Measurements from ENCODE around the gene ZNF213. TPM values are rescaled to one million over a fixed set of nuclear protein-coding genes. Genes with fewer than 3 reads are reported as not detected.
A peak's percentile ranks its signal among the peaks of the same experiment; 100 is the strongest.

ZNF213 gene
- total RNA-seq = 10 to 100 TPM; 12.2 to 16.3 TPM

GRCh38 chr16:3134338-3135125 is at the start of gene ZNF213:
Gene ZNF213 (plus strand): TSS chr16:3135029. CDS start chr16:3137281, 2,252 bp downstream.
- Mint-ChIP-seq H3K4me3 (peak within 1 kb of the TSS; percentile 93 to 100), H3K27me3 (ENCODE audit: low read depth) (no peaks in the 10 kb centered on the region), H3K36me3 (ENCODE audit: insufficient read depth in 2 of 2) (peaks cover 2 to 6% of the 10 kb centered on the region in 2 donors), H3K4me1 (ENCODE audit: low read depth) (peaks cover 40% of the 10 kb centered on the region), H3K27ac (peak within 1 kb of the TSS; percentile 96), H3K9me3 (no peaks in the 10 kb centered on the region)
- DNase-seq (peak; percentile 91 to 95), ATAC-seq (replicated peaks in 1 of 2) (peak; percentile 96)

GRCh38 chr16:3085868-3086595 is 48.8 kb upstream of the ZNF213 start:
- Mint-ChIP-seq H3K9me3 (no peaks in the 10 kb centered on the region), H3K27me3 (ENCODE audit: low read depth) (no peaks in the 10 kb centered on the region), H3K4me3 (peak overlapping the region in 1 of 2 donors; percentile 80), H3K4me1 (ENCODE audit: low read depth) (peaks cover 51% of the 10 kb centered on the region), H3K27ac (no peak overlapping the region), H3K36me3 (ENCODE audit: insufficient read depth in 2 of 2) (peaks cover 3 to 5% of the 10 kb centered on the region in 2 donors)
- no peak for DNase-seq
- ATAC-seq (replicated peaks in 1 of 2) = no peak

GRCh38 chr16:3086596-3087242 is 48.1 kb upstream of the ZNF213 start:
- no peak overlapping the region for H3K27ac Mint-ChIP-seq
- H3K4me3 Mint-ChIP-seq = peak overlapping the region in 1 of 2 donors; percentile 80
- no peaks in the 10 kb centered on the region for H3K27me3 Mint-ChIP-seq (ENCODE audit: low read depth)
- peak in 1 of 2 donors; percentile 58 for DNase-seq
- peak; percentile 33 to 81 for ATAC-seq (replicated peaks in 1 of 2)
- no peaks in the 10 kb centered on the region for H3K9me3 Mint-ChIP-seq
- H3K36me3 Mint-ChIP-seq (ENCODE audit: insufficient read depth in 2 of 2) = peaks cover 0 to 1% of the 10 kb centered on the region in 2 donors
- H3K4me1 Mint-ChIP-seq (ENCODE audit: low read depth) = peaks cover 52% of the 10 kb centered on the region

GRCh38 chr16:3087243-3088235 is 47.3 kb upstream of the ZNF213 start:
- H3K27ac Mint-ChIP-seq = no peak overlapping the region
- H3K36me3 Mint-ChIP-seq (ENCODE audit: insufficient read depth in 2 of 2) = peaks cover 0 to 1% of the 10 kb centered on the region in 2 donors
- no peaks in the 10 kb centered on the region for H3K9me3 Mint-ChIP-seq
- H3K4me3 Mint-ChIP-seq = peak overlapping the region in 1 of 2 donors; percentile 80
- DNase-seq (no peak), ATAC-seq (replicated peaks in 1 of 2) (peak; percentile 43 to 45)
- H3K27me3 Mint-ChIP-seq (ENCODE audit: low read depth) = no peaks in the 10 kb centered on the region
- H3K4me1 Mint-ChIP-seq (ENCODE audit: low read depth) = peaks cover 52% of the 10 kb centered on the region

- Mint-ChIP-seq H3K4me3 (peak overlapping the region in 1 of 2 donors; percentile 80), H3K9me3 (no peaks in the 10 kb centered on the region), H3K4me1 (ENCODE audit: low read depth) (peaks cover 52% of the 10 kb centered on the region), H3K36me3 (ENCODE audit: insufficient read depth in 2 of 2) (peaks cover 0 to 1% of the 10 kb centered on the region in 2 donors), H3K27me3 (ENCODE audit: low read depth) (no peaks in the 10 kb centered on the region), H3K27ac (no peak overlapping the region)
- ATAC-seq (replicated peaks in 1 of 2) (no peak), DNase-seq (no peak)
These were observed 46.4 kb upstream of the ZNF213 start for GRCh38 chr16:3088450-3088849.

GRCh38 chr16:3088925-3089716 is 45.7 kb upstream of the ZNF213 start:
- Mint-ChIP-seq H3K4me3 (no peak overlapping the region), H3K4me1 (ENCODE audit: low read depth) (peaks cover 50% of the 10 kb centered on the region), H3K36me3 (ENCODE audit: insufficient read depth in 2 of 2) (peaks cover 0 to 1% of the 10 kb centered on the region in 2 donors), H3K27ac (no peak overlapping the region), H3K9me3 (no peaks in the 10 kb centered on the region), H3K27me3 (ENCODE audit: low read depth) (no peaks in the 10 kb centered on the region)
- DNase-seq (no peak), ATAC-seq (replicated peaks in 1 of 2) (no peak)

GRCh38 chr16:3089717-3090592 is 44.9 kb upstream of the ZNF213 start:
- H3K4me1 Mint-ChIP-seq (ENCODE audit: low read depth) = peaks cover 50% of the 10 kb centered on the region
- H3K4me3 Mint-ChIP-seq = no peak overlapping the region
- H3K9me3 Mint-ChIP-seq = no peaks in the 10 kb centered on the region
- H3K27me3 Mint-ChIP-seq (ENCODE audit: low read depth) = no peaks in the 10 kb centered on the region
- DNase-seq (no peak), ATAC-seq (replicated peaks in 1 of 2) (no peak)
- H3K27ac Mint-ChIP-seq = no peak overlapping the region
- peaks cover 0 to under 1% of the 10 kb centered on the region in 2 donors for H3K36me3 Mint-ChIP-seq (ENCODE audit: insufficient read depth in 2 of 2)

- no peak overlapping the region for H3K4me3 Mint-ChIP-seq
- ATAC-seq (replicated peaks in 1 of 2) (no peak), DNase-seq (no peak)
- no peaks in the 10 kb centered on the region for H3K27me3 Mint-ChIP-seq (ENCODE audit: low read depth)
- no peaks in the 10 kb centered on the region for H3K36me3 Mint-ChIP-seq (ENCODE audit: insufficient read depth in 2 of 2)
- peaks cover 52% of the 10 kb centered on the region for H3K4me1 Mint-ChIP-seq (ENCODE audit: low read depth)
- H3K27ac Mint-ChIP-seq = peak overlapping the region; percentile 55
- H3K9me3 Mint-ChIP-seq = no peaks in the 10 kb centered on the region
These were observed 43.3 kb upstream of the ZNF213 start for GRCh38 chr16:3091551-3091950.

- no peaks in the 10 kb centered on the region for H3K9me3 Mint-ChIP-seq
- H3K27ac Mint-ChIP-seq = no peak overlapping the region
- DNase-seq (no peak), ATAC-seq (replicated peaks in 1 of 2) (no peak)
- peaks cover 42% of the 10 kb centered on the region for H3K4me1 Mint-ChIP-seq (ENCODE audit: low read depth)
- no peak overlapping the region for H3K4me3 Mint-ChIP-seq
- no peaks in the 10 kb centered on the region for H3K27me3 Mint-ChIP-seq (ENCODE audit: low read depth)
- no peaks in the 10 kb centered on the region for H3K36me3 Mint-ChIP-seq (ENCODE audit: insufficient read depth in 2 of 2)
These were observed 42.3 kb upstream of the ZNF213 start for GRCh38 chr16:3092501-3092941.

- H3K4me3 Mint-ChIP-seq = peak overlapping the region; percentile 25 to 53
- no peaks in the 10 kb centered on the region for H3K9me3 Mint-ChIP-seq
- peak; percentile 61 to 75 for DNase-seq
- H3K4me1 Mint-ChIP-seq (ENCODE audit: low read depth) = peaks cover 30% of the 10 kb centered on the region
- H3K27ac Mint-ChIP-seq = peak overlapping the region; percentile 94
- no peaks in the 10 kb centered on the region for H3K27me3 Mint-ChIP-seq (ENCODE audit: low read depth)
- no peaks in the 10 kb centered on the region for H3K36me3 Mint-ChIP-seq (ENCODE audit: insufficient read depth in 2 of 2)
- peak; percentile 47 to 59 for ATAC-seq (replicated peaks in 1 of 2)
These were observed 40.4 kb upstream of the ZNF213 start for GRCh38 chr16:3094289-3095027.

Measured in activated T-cell treated with anti-CD3 and anti-CD28 coated beads, Interleukin-2, amount 50 U/mL, for 72 hours (primary cell).